ENCODE measurements around the gene SCUBE1. TPM values are rescaled to one million over a fixed set of nuclear protein-coding genes. Genes with fewer than 3 reads are reported as not detected.

SCUBE1 gene
- total RNA-seq, 1 donor from 2014 or later = not detected

- Mint-ChIP-seq H3K4me1 (ENCODE audit: low read depth) (no peaks in the 10 kb centered on the region), H3K27me3 (ENCODE audit: low read depth) (peaks cover 12% of the 10 kb centered on the region), H3K4me3 (ENCODE audit: low read depth) (no peak overlapping the region), H3K27ac (no peak overlapping the region), H3K36me3 (ENCODE audit: low read depth) (no peaks in the 10 kb centered on the region), H3K9me3 (no peaks in the 10 kb centered on the region)
- intact Hi-C loops (cut with micrococcal nuclease) = no loop called here
- no peak for DNase-seq (ENCODE audit: low spot score)
Measured at GRCh38 chr22:43314611-43315010, 28.6 kb downstream of the SCUBE1 start.

GRCh38 chr22:43313890-43314474 lies 29.2 kb downstream of the SCUBE1 start:
- no peak overlapping the region for H3K4me3 Mint-ChIP-seq (ENCODE audit: low read depth)
- H3K36me3 Mint-ChIP-seq (ENCODE audit: low read depth) = no peaks in the 10 kb centered on the region
- no peak for DNase-seq (ENCODE audit: low spot score)
- no peaks in the 10 kb centered on the region for H3K4me1 Mint-ChIP-seq (ENCODE audit: low read depth)
- intact Hi-C loops (cut with micrococcal nuclease) = no loop called here
- H3K27me3 Mint-ChIP-seq (ENCODE audit: low read depth) = peaks cover 15% of the 10 kb centered on the region
- H3K9me3 Mint-ChIP-seq = no peaks in the 10 kb centered on the region
- H3K27ac Mint-ChIP-seq = no peak overlapping the region

GRCh38 chr22:43313244-43313889 lies 29.8 kb downstream of the SCUBE1 start:
- intact Hi-C loops (cut with micrococcal nuclease) = no loop called here
- no peaks in the 10 kb centered on the region for H3K9me3 Mint-ChIP-seq
- H3K27me3 Mint-ChIP-seq (ENCODE audit: low read depth) = peaks cover 18% of the 10 kb centered on the region
- H3K4me1 Mint-ChIP-seq (ENCODE audit: low read depth) = no peaks in the 10 kb centered on the region
- no peaks in the 10 kb centered on the region for H3K36me3 Mint-ChIP-seq (ENCODE audit: low read depth)
- H3K27ac Mint-ChIP-seq = no peak overlapping the region
- DNase-seq (ENCODE audit: low spot score) = no peak
- H3K4me3 Mint-ChIP-seq (ENCODE audit: low read depth) = no peak overlapping the region

GRCh38 chr22:43312608-43313007 lies 30.6 kb downstream of the SCUBE1 start:
- no peaks in the 10 kb centered on the region for H3K36me3 Mint-ChIP-seq (ENCODE audit: low read depth)
- no peaks in the 10 kb centered on the region for H3K4me1 Mint-ChIP-seq (ENCODE audit: low read depth)
- H3K27me3 Mint-ChIP-seq (ENCODE audit: low read depth) = peaks cover 19% of the 10 kb centered on the region
- intact Hi-C loops (cut with micrococcal nuclease) = no loop called here
- no peaks in the 10 kb centered on the region for H3K9me3 Mint-ChIP-seq
- H3K27ac Mint-ChIP-seq = no peak overlapping the region
- DNase-seq (ENCODE audit: low spot score) = no peak
- no peak overlapping the region for H3K4me3 Mint-ChIP-seq (ENCODE audit: low read depth)

GRCh38 chr22:43310798-43311197 lies 32.4 kb downstream of the SCUBE1 start:
- no peaks in the 10 kb centered on the region for H3K9me3 Mint-ChIP-seq
- H3K4me3 Mint-ChIP-seq (ENCODE audit: low read depth) = no peak overlapping the region
- no peaks in the 10 kb centered on the region for H3K36me3 Mint-ChIP-seq (ENCODE audit: low read depth)
- no peaks in the 10 kb centered on the region for H3K4me1 Mint-ChIP-seq (ENCODE audit: low read depth)
- no peak for DNase-seq (ENCODE audit: low spot score)
- intact Hi-C loops (cut with micrococcal nuclease) = no loop called here
- H3K27ac Mint-ChIP-seq = no peak overlapping the region
- peaks cover 19% of the 10 kb centered on the region for H3K27me3 Mint-ChIP-seq (ENCODE audit: low read depth)

- intact Hi-C loops (cut with micrococcal nuclease) = no loop called here
- Mint-ChIP-seq H3K27ac (no peak overlapping the region), H3K9me3 (no peaks in the 10 kb centered on the region)
Measured at GRCh38 chr22:43310311-43310710, 32.9 kb downstream of the SCUBE1 start.

GRCh38 chr22:43308836-43309235 lies 34.3 kb downstream of the SCUBE1 start:
- Mint-ChIP-seq H3K27me3 (ENCODE audit: low read depth) (peaks cover 19% of the 10 kb centered on the region), H3K4me1 (ENCODE audit: low read depth) (no peaks in the 10 kb centered on the region), H3K36me3 (ENCODE audit: low read depth) (no peaks in the 10 kb centered on the region), H3K4me3 (ENCODE audit: low read depth) (no peak overlapping the region), H3K27ac (no peak overlapping the region), H3K9me3 (no peaks in the 10 kb centered on the region)
- no peak for DNase-seq (ENCODE audit: low spot score)
- intact Hi-C loops (cut with micrococcal nuclease) = no loop called here

More at GRCh38 chr22:43310311-43310710, 32.9 kb downstream of the SCUBE1 start:
- Mint-ChIP-seq H3K4me1 (ENCODE audit: low read depth) (no peaks in the 10 kb centered on the region), H3K36me3 (ENCODE audit: low read depth) (no peaks in the 10 kb centered on the region), H3K4me3 (ENCODE audit: low read depth) (no peak overlapping the region), H3K27me3 (ENCODE audit: low read depth) (peaks cover 19% of the 10 kb centered on the region)
- no peak for DNase-seq (ENCODE audit: low spot score)

GRCh38 chr22:43308060-43308830 lies 34.9 kb downstream of the SCUBE1 start:
- Mint-ChIP-seq H3K4me3 (ENCODE audit: low read depth) (no peak overlapping the region), H3K36me3 (ENCODE audit: low read depth) (no peaks in the 10 kb centered on the region), H3K27me3 (ENCODE audit: low read depth) (peaks cover 19% of the 10 kb centered on the region), H3K4me1 (ENCODE audit: low read depth) (no peaks in the 10 kb centered on the region), H3K9me3 (no peaks in the 10 kb centered on the region), H3K27ac (no peak overlapping the region)
- DNase-seq (ENCODE audit: low spot score) = no peak
- intact Hi-C loops (cut with micrococcal nuclease) = no loop called here

- H3K4me3 Mint-ChIP-seq (ENCODE audit: low read depth) = no peak overlapping the region
- intact Hi-C loops (cut with micrococcal nuclease) = no loop called here
- no peaks in the 10 kb centered on the region for H3K36me3 Mint-ChIP-seq (ENCODE audit: low read depth)
- DNase-seq (ENCODE audit: low spot score) = no peak
- H3K27me3 Mint-ChIP-seq (ENCODE audit: low read depth) = peaks cover 20% of the 10 kb centered on the region
- H3K9me3 Mint-ChIP-seq = no peaks in the 10 kb centered on the region
- no peaks in the 10 kb centered on the region for H3K4me1 Mint-ChIP-seq (ENCODE audit: low read depth)
- H3K27ac Mint-ChIP-seq = no peak overlapping the region
Measured at GRCh38 chr22:43305806-43306205, 37.4 kb downstream of the SCUBE1 start.

GRCh38 chr22:43304831-43305590 lies 38.2 kb downstream of the SCUBE1 start:
- Mint-ChIP-seq H3K9me3 (no peaks in the 10 kb centered on the region), H3K36me3 (ENCODE audit: low read depth) (no peaks in the 10 kb centered on the region), H3K27me3 (ENCODE audit: low read depth) (peaks cover 15% of the 10 kb centered on the region), H3K4me3 (ENCODE audit: low read depth) (no peak overlapping the region), H3K4me1 (ENCODE audit: low read depth) (no peaks in the 10 kb centered on the region), H3K27ac (no peak overlapping the region)
- intact Hi-C loops (cut with micrococcal nuclease) = no loop called here
- no peak for DNase-seq (ENCODE audit: low spot score)

- Mint-ChIP-seq H3K27me3 (ENCODE audit: low read depth) (peaks cover 8% of the 10 kb centered on the region), H3K9me3 (no peaks in the 10 kb centered on the region), H3K36me3 (ENCODE audit: low read depth) (no peaks in the 10 kb centered on the region), H3K4me1 (ENCODE audit: low read depth) (no peaks in the 10 kb centered on the region), H3K27ac (no peak overlapping the region), H3K4me3 (ENCODE audit: low read depth) (no peak overlapping the region)
- DNase-seq (ENCODE audit: low spot score) = no peak
- intact Hi-C loops (cut with micrococcal nuclease) = no loop called here
Measured at GRCh38 chr22:43303751-43304150, 39.4 kb downstream of the SCUBE1 start.

- H3K27ac Mint-ChIP-seq = no peak overlapping the region
- intact Hi-C loops (cut with micrococcal nuclease) = no loop called here
Measured at GRCh38 chr22:43303166-43303565, 40.0 kb downstream of the SCUBE1 start.

More at GRCh38 chr22:43303166-43303565, 40.0 kb downstream of the SCUBE1 start:
- Mint-ChIP-seq H3K4me1 (ENCODE audit: low read depth) (no peaks in the 10 kb centered on the region), H3K27me3 (ENCODE audit: low read depth) (peaks cover 6% of the 10 kb centered on the region), H3K9me3 (no peaks in the 10 kb centered on the region), H3K36me3 (ENCODE audit: low read depth) (no peaks in the 10 kb centered on the region), H3K4me3 (ENCODE audit: low read depth) (no peak overlapping the region)
- DNase-seq (ENCODE audit: low spot score) = no peak

Data from activated T-helper 2 cell treated with anti-CD3 and anti-CD28 coated beads, Interferon-gamma antibody, Interleukin-2, Interleukin-4, amounts not matched to agents 10 μg/mL and 5 μg/mL and 100 μg/mL, durations not matched to agents 14 hours and 24 hours and 36 hours (primary cell).